CD4-positive, alpha-beta T cell treated with Interleukin-4 for 4 hours (primary cell): ENCODE data around the gene NUAK1.
"Not testable (repeated sequence)": the region's sequence is repeated elsewhere in the genome, so short reads cannot be mapped to it uniquely, and the experiment has no call there.

Source experiments
- DNase-seq: peaks from one replicate; pipeline ENCODE4 v3.0.0-alpha.2; 2020

NUAK1 gene

GRCh38 chr12:106027286-106027685, 111.5 kb downstream of the NUAK1 start:
- no peak for DNase-seq

DNA sequence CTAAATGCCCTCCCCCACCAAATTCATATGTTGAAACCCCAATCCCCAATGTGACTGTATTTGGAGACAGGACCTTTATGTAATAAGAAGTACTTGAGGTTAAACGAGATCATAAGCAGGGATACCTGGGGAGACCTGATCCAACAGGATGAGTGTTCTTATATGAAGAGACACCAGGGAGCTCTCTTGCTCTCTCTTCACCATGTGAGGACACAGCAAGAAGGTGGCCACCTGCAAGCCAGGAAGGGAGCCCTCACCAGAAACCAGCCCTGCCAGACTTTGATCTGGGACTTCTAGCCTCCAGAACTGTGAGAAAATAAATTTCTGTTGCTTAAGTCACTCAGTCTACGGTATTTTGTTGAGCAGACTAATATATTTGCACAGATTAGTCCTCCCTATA, 113.6 kb downstream of the NUAK1 start:
- DNase-seq = no peak

DNA sequence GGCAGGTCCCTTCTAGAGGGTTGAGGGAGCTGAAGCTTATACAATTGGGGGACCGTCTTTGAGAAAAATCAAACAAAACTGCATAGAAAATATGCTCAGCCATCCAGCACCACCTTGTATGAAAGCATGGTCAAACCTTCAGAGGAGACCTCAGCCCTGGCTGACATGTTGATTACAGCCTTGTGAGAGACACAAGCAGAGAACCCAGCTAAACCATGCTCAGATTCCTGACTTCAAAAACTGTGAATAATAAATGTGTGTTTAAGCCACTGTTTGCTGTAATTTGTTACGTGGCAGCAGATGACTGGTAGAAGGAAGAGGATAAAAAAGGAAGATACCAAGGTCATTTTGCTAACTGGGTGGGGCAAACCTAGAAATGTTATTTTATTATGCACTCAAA, 115.7 kb downstream of the NUAK1 start:
- no peak for DNase-seq

DNA sequence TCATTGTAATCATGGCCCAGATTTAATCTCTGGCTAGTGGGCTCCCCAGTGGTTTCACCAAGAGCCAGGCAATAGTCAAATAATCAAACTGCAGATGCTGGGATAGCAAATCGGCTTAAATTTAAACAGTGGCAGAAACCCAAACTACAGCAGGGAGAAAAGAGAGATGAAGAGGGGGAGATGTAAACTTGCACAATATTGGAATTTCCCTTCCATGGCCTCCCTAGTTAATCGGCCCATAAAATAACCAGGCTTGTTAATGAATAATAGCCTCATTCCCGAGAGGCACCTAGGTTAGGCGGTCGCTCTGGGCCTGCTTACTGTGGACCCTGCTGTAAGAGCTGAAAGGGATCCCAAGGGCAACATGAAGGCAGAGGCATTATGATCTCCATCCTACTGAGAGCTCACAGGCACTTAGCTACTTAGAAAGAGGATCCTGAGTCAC, 116.2 kb downstream of the NUAK1 start:
- no peak for DNase-seq

DNA sequence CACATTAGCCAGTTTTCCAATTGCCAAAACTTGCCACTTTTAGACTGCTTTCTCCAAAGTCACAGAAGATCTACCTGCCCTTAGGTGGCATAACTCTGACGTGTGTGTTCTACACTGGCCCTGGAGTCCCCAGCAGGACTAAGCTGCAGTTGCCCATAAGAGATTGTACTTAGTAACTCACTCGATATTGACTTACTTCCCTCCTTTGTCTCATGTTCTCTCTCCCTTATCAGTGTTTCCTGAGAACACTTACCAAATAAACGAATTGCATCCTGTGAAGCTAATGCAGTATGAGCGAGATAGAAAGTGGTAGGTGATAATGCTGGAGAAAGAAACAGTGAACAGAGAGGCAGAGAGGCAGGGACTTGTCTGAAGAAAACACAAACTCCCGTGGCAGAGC, 117.2 kb downstream of the NUAK1 start:
- no peak for DNase-seq

DNA sequence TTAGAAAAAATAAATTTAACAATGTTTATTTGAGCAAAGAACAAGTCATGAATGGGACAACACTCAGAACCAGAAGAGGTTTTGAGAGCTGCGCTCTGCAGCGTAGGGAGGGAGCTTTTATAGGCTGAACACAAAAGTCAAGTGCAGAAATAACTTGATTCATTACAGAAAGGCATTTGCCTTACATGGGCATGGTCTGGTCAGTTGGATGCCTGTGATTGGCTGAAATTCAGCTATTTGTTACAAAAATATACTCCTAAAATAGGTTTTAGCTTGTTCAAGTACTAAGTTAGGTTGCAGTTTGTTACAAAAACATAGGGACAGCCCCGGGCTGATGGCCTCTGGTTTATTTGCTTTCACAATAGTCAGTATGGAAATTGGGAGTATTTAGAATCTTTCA, 118.0 kb downstream of the NUAK1 start:
- DNase-seq = no peak

- DNase-seq = no peak
Observed at GRCh38 chr12:106019144-106019543, 119.6 kb downstream of the NUAK1 start.

DNA sequence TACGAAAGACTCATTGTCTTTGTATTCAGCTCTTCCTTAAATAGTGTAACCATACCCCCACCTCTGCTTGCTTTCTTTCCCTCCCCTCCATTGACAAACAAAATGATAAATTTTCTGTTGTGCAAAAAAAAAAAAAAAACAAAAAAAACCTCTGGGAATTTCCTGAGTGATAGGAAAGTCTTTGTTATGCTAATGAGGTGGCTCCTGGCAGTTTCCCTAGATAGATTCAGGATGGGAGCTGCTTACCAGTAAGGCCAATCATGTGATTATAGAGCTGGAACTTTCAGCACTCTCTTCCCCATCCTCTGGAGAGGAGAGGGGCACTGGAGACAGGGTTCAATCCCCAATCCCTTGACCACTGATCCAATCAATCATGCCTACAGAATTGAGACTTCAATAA, 120.5 kb downstream of the NUAK1 start:
- DNase-seq = no peak

DNA sequence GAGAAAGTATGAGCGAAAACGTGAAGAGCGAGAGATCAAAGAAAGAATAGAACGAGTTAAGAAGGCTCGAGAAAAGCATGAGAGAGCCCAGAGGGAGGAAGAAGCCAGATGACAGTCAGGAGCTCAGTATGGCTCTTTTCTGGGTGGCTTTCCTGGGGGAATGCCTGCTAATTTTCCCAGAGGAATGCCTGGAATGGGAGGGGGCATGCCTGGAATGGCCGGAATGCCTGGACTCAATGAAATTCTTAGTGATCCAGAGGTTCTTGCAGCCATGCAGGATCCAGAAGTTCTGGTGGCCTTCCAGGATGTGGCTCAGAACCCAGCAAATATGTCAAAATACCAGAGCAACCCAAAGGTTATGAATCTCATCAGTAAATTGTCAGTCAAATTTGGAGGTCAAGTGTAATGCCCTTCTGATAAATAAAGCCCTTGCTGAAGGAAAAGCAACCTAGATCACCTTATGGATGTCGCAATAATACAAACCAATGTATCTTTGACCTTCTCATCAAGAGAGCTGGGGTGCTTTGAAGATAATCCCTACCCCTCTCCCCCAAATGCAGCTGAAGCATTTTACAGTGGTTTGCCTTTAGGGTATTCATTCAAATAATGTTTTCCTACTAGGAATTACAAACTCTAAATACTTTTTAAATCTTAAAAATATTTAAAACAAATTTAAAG, 122.0 kb downstream of the NUAK1 start:
- DNase-seq = not testable (repeated sequence)

- DNase-seq = no peak
Observed at GRCh38 chr12:106015646-106016045, 123.1 kb downstream of the NUAK1 start.

DNA sequence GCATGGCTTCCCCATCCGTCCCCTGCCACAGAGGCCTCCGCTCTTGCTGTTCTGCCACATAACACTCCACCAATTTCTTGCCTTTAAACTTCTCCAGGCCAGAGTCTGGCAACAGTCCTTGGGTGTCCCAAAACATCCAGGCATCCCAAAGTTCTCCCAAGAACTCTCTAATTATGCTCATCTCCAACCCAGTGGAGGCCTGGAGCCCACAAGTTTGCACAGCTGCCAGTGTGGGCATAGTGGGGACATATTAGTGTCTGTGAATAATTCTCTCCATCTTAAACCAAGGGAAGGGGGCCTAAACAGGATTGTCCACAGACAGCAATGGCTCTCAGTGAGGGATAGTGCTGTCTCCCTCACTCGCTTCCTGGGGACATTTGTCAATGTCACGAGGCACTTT, 124.8 kb downstream of the NUAK1 start:
- no peak for DNase-seq
